ENCODE results near the gene UGT1A9. TPM values are rescaled to one million over a fixed set of nuclear protein-coding genes. Genes with fewer than 3 reads are reported as not detected.

UGT1A9 gene
- total and polyA plus RNA-seq, 2 of the 13 experiments (the other 11 are each of a cell fraction or from before 2014, with no cell fraction given), result 0.07 TPM; not detected in 1

GRCh38 chr2:233810385-233810784 lies 138.7 kb downstream of the UGT1A9 start:
- intact Hi-C loops (cut with micrococcal nuclease; ENCODE audit: unreplicated experiment), result no loop called here
- TF ChIP-seq CCDC6 (CRISPR knock-in tag; IDR thresholded peaks at IDR 0.05), result no peak
- TF ChIP-seq ZBED4 (CRISPR knock-in tag; IDR thresholded peaks at IDR 0.05; ENCODE audit: borderline replicate concordance), result no peak
- TF ChIP-seq TBL1XR1 (IDR thresholded peaks at IDR 0.05; ENCODE audit: borderline replicate concordance, low read length, partially characterized antibody), result no peak
- TF ChIP-seq MNT (IDR thresholded peaks at IDR 0.05), result peak; percentile 85
- no peak for ATAC-seq
- FAIRE-seq, result no peak
- Histone ChIP-seq H3K27me3 (ENCODE audit: control insufficient read depth in 1 of 2, insufficient read depth in 2 of 2, low read length in 2 of 2) (peaks cover 0 to 38% of the 10 kb centered on the region in 2 experiments; a peak in 3 of 5 replicates), H3K9me3 (ENCODE audit: low read length) (no peaks in the 10 kb centered on the region), H3K4me2 (ENCODE audit: low read depth, low read length) (no peak overlapping the region), H2AFZ (ENCODE audit: low read length) (no peak overlapping the region), H3K36me3 (replicated peaks in 1 of 2; ENCODE audit: control insufficient read depth in 1 of 2, insufficient read depth in 2 of 2, low read length in 2 of 2) (no peaks in the 10 kb centered on the region), H3K4me3 (replicated peaks in 1 of 3; ENCODE audit: insufficient read depth in 1 of 3, low read depth in 2 of 3, low read length in 3 of 3) (no peak overlapping the region), H3K4me1 (ENCODE audit: insufficient read depth, low read length) (no peaks in the 10 kb centered on the region), H4K20me1 (ENCODE audit: insufficient read depth, low read length) (no peaks in the 10 kb centered on the region), H3K27ac (ENCODE audit: extremely low read length, insufficient read depth, low read length) (no peak overlapping the region), H3K9ac (ENCODE audit: insufficient read depth, low read depth, low read length) (no peak overlapping the region), H3K79me2 (ENCODE audit: insufficient read depth, low read length) (no peaks in the 10 kb centered on the region)
- WGBS (ENCODE audit: low lambda C conversion rate), result 67% methylated on average over 6 of the region's 6 CpGs
- ChIA-PET CTCF (ENCODE audit: low intra/inter-chr PET ratio, low total read pairs) (no interaction called here), POLR2A (no interaction called here)
- in situ Hi-C loops (cut with HindIII; ENCODE audit: extremely low pct_ligation_motif_present, low pct_unique_long_range_greater_than_20kb), result no loop called here
- no peak for DNase-seq (ENCODE audit: low spot score)
- no TSS peak for BruUV-seq (replicated peaks)
